ENCODE data around the gene BCAP31. TPM values are rescaled to one million over a fixed set of nuclear protein-coding genes. Genes with fewer than 3 reads are reported as not detected.
A peak's percentile ranks its signal among the peaks of the same experiment; 100 is the strongest.
"Not testable (repeated sequence)": the region's sequence is repeated elsewhere in the genome, so short reads cannot be mapped to it uniquely, and the experiment has no call there.

The BCAP31 gene
- total RNA-seq, 8 experiments from 2014 or later = 70.0 to 239 (median 86.4) TPM

GRCh38 chrX:153736871-153737441 lies 12.8 kb upstream of the BCAP31 start:
- WGBS, 10 experiments = 79% methylated on average over 5 of the region's 15 CpGs; no CpG with 5 or more reads in 9 of the 10 experiments
- H3K27ac ChIP-seq = no peak overlapping the region
- ATAC-seq (replicated peaks in 6 of 8) = no peak
- in situ Hi-C loops (cut with MboI; ENCODE audit: low pct_unique_long_range_greater_than_20kb in 2 of 9, low sequenced_read_pairs in 9 of 9, unreplicated experiment in 9 of 9) = no loop called here
- no peaks in the 10 kb centered on the region for H3K4me1 ChIP-seq (replicated peaks in 1 of 2)
- no peak overlapping the region for H3K4me3 ChIP-seq

GRCh38 chrX:153736071-153736820 lies 12.1 kb upstream of the BCAP31 start:
- no peak for ATAC-seq (replicated peaks in 6 of 8)
- 32 to 90% (median 75%) methylated on average over 2 to 4 of the region's 30 CpGs; no CpG with 5 or more reads in 7 of the 10 experiments for WGBS, 10 experiments

GRCh38 chrX:153735274-153735673 lies 11.1 kb upstream of the BCAP31 start:
- H3K4me3 ChIP-seq = no peak overlapping the region
- no peaks in the 10 kb centered on the region for H3K4me1 ChIP-seq (replicated peaks in 1 of 2)
- 40 to 71% (median 59%) methylated on average over 1 to 7 of the region's 9 CpGs; no CpG with 5 or more reads in 5 of the 10 experiments for WGBS, 10 experiments
- in situ Hi-C loops (cut with MboI; ENCODE audit: low pct_unique_long_range_greater_than_20kb in 2 of 9, low sequenced_read_pairs in 9 of 9, unreplicated experiment in 9 of 9) = no loop called here
- ATAC-seq (replicated peaks in 6 of 8) = peak in 2 of 8 experiments; percentile 67 to 70
- H3K27ac ChIP-seq = no peak overlapping the region

More at GRCh38 chrX:153736071-153736820, 12.1 kb upstream of the BCAP31 start:
- H3K27ac ChIP-seq = no peak overlapping the region
- in situ Hi-C loops (cut with MboI; ENCODE audit: low pct_unique_long_range_greater_than_20kb in 2 of 9, low sequenced_read_pairs in 9 of 9, unreplicated experiment in 9 of 9) = no loop called here
- no peaks in the 10 kb centered on the region for H3K4me1 ChIP-seq (replicated peaks in 1 of 2)
- no peak overlapping the region for H3K4me3 ChIP-seq

- no peak for ATAC-seq (replicated peaks in 6 of 8)
- H3K4me1 ChIP-seq (replicated peaks in 1 of 2) = no peaks in the 10 kb centered on the region
- 60 to 100% (median 82%) methylated on average over 1 of the region's 2 CpGs; no CpG with 5 or more reads in 6 of the 10 experiments for WGBS, 10 experiments
- in situ Hi-C loops (cut with MboI; ENCODE audit: low pct_unique_long_range_greater_than_20kb in 2 of 9, low sequenced_read_pairs in 9 of 9, unreplicated experiment in 9 of 9) = no loop called here
- H3K4me3 ChIP-seq = no peak overlapping the region
- H3K27ac ChIP-seq = no peak overlapping the region
Measured at GRCh38 chrX:153734871-153735270, 10.7 kb upstream of the BCAP31 start.

GRCh38 chrX:153733651-153734240 lies 9.6 kb upstream of the BCAP31 start:
- Histone ChIP-seq H3K27ac (no peak overlapping the region), H3K4me3 (no peak overlapping the region), H3K4me1 (replicated peaks in 1 of 2) (no peaks in the 10 kb centered on the region)
- in situ Hi-C loops (cut with MboI; ENCODE audit: low pct_unique_long_range_greater_than_20kb in 2 of 9, low sequenced_read_pairs in 9 of 9, unreplicated experiment in 9 of 9) = no loop called here
- no peak for ATAC-seq (replicated peaks in 6 of 8)
- no CpG with 5 or more reads among the region's 15 CpGs for WGBS, 10 experiments

GRCh38 chrX:153732401-153732800 lies 8.2 kb upstream of the BCAP31 start:
- in situ Hi-C loops (cut with MboI; ENCODE audit: low pct_unique_long_range_greater_than_20kb in 2 of 9, low sequenced_read_pairs in 9 of 9, unreplicated experiment in 9 of 9) = no loop called here
- ATAC-seq (replicated peaks in 6 of 8) = no peak
- 72 to 100% (median 87%) methylated on average over 1 to 9 of the region's 14 CpGs; no CpG with 5 or more reads in 6 of the 10 experiments for WGBS, 10 experiments
- Histone ChIP-seq H3K4me1 (replicated peaks in 1 of 2) (peaks cover 2 to 3% of the 10 kb centered on the region in 2 donors), H3K27ac (no peak overlapping the region), H3K4me3 (no peak overlapping the region)

GRCh38 chrX:153731845-153732215 lies 7.6 kb upstream of the BCAP31 start:
- 50 to 100% (median 76%) methylated on average over 1 to 2 of the region's 3 CpGs; no CpG with 5 or more reads in 5 of the 10 experiments for WGBS, 10 experiments
- in situ Hi-C loops (cut with MboI; ENCODE audit: low pct_unique_long_range_greater_than_20kb in 2 of 9, low sequenced_read_pairs in 9 of 9, unreplicated experiment in 9 of 9) = no loop called here
- no peak overlapping the region for H3K4me3 ChIP-seq
- H3K27ac ChIP-seq = no peak overlapping the region
- peaks cover 8 to 9% of the 10 kb centered on the region in 2 donors for H3K4me1 ChIP-seq (replicated peaks in 1 of 2)
- ATAC-seq (replicated peaks in 6 of 8) = no peak

GRCh38 chrX:153731117-153731844 lies 7.1 kb upstream of the BCAP31 start:
- whole genome bisulfite sequencing, 10 experiments = 55 to 100% (median 87%) methylated on average over 2 to 6 of the region's 6 CpGs; no CpG with 5 or more reads in 4 of the 10 experiments
- in situ Hi-C loops (cut with MboI; ENCODE audit: low pct_unique_long_range_greater_than_20kb in 2 of 9, low sequenced_read_pairs in 9 of 9, unreplicated experiment in 9 of 9) = no loop called here
- peaks cover 13 to 14% of the 10 kb centered on the region in 2 donors for H3K4me1 ChIP-seq (replicated peaks in 1 of 2)
- no peak overlapping the region for H3K4me3 ChIP-seq
- H3K27ac ChIP-seq = no peak overlapping the region
- ATAC-seq (replicated peaks in 6 of 8) = no peak

- in situ Hi-C loops (cut with MboI; ENCODE audit: low pct_unique_long_range_greater_than_20kb in 2 of 9, low sequenced_read_pairs in 9 of 9, unreplicated experiment in 9 of 9); ATAC-seq (replicated peaks in 6 of 8); H3K27ac ChIP-seq; H3K4me3 ChIP-seq: not testable (repeated sequence)
- 72% methylated on average over 7 of the region's 23 CpGs; no CpG with 5 or more reads in 9 of the 10 experiments for WGBS, 10 experiments
- peaks cover 25 to 26% of the 10 kb centered on the region in 2 donors for H3K4me1 ChIP-seq (replicated peaks in 1 of 2)
Measured at GRCh38 chrX:153730115-153730514, 5.9 kb upstream of the BCAP31 start.

GRCh38 chrX:153728951-153729631 lies 4.9 kb upstream of the BCAP31 start:
- Histone ChIP-seq H3K4me1 (replicated peaks in 1 of 2) (peaks cover 26 to 30% of the 10 kb centered on the region in 2 donors), H3K27ac (no peak overlapping the region), H3K4me3 (no peak overlapping the region)
- 88 to 100% methylated on average over 2 to 3 of the region's 23 CpGs; no CpG with 5 or more reads in 8 of the 10 experiments for WGBS, 10 experiments
- ATAC-seq (replicated peaks in 6 of 8) = no peak
- in situ Hi-C loops (cut with MboI; ENCODE audit: low pct_unique_long_range_greater_than_20kb in 2 of 9, low sequenced_read_pairs in 9 of 9, unreplicated experiment in 9 of 9) = no loop called here

- WGBS, 10 experiments = 51 to 78% methylated on average over 4 of the region's 6 CpGs; no CpG with 5 or more reads in 8 of the 10 experiments
- Histone ChIP-seq H3K4me3 (no peak overlapping the region), H3K4me1 (replicated peaks in 1 of 2) (peaks cover 26 to 30% of the 10 kb centered on the region in 2 donors), H3K27ac (no peak overlapping the region)
- in situ Hi-C loops (cut with MboI; ENCODE audit: low pct_unique_long_range_greater_than_20kb in 2 of 9, low sequenced_read_pairs in 9 of 9, unreplicated experiment in 9 of 9) = no loop called here
- ATAC-seq (replicated peaks in 6 of 8) = no peak
Measured at GRCh38 chrX:153728095-153728494, 3.9 kb upstream of the BCAP31 start.

- 48 to 59% methylated on average over 6 to 15 of the region's 23 CpGs; no CpG with 5 or more reads in 8 of the 10 experiments for WGBS, 10 experiments
- ATAC-seq (replicated peaks in 6 of 8) = peak in 1 of 8 experiments; percentile 3
- in situ Hi-C loops (cut with MboI; ENCODE audit: low pct_unique_long_range_greater_than_20kb in 2 of 9, low sequenced_read_pairs in 9 of 9, unreplicated experiment in 9 of 9) = no loop called here
- H3K27ac ChIP-seq = peak overlapping the region; percentile 4 to 76
- H3K4me3 ChIP-seq = peak overlapping the region in 3 of 5 donors; percentile 18 to 26 (median 26)
- H3K4me1 ChIP-seq (replicated peaks in 1 of 2) = peaks cover 34% of the 10 kb centered on the region in 2 donors
Measured at GRCh38 chrX:153727123-153727931, 3.1 kb upstream of the BCAP31 start.

All from motor neuron (in vitro differentiated cells).